Measurements from ENCODE around the gene TRRAP. TPM values are rescaled to one million over a fixed set of nuclear protein-coding genes. Genes with fewer than 3 reads are reported as not detected.

TRRAP gene
- total and polyA plus RNA-seq, 2 of the 4 experiments (the other 2 are of a cell fraction), result 12.5 to 18.1 TPM

GRCh38 chr7:99019523-99020412 is 141.4 kb downstream of the TRRAP start:
- H3K36me3 ChIP-seq (ENCODE audit: control insufficient read depth, insufficient read depth, low read length), result peaks cover 11% of the 10 kb centered on the region
- H3K9me3 ChIP-seq (ENCODE audit: control insufficient read depth, insufficient read depth, low read length), result no peaks in the 10 kb centered on the region
- 96% methylated on average over 5 of the region's 12 CpGs; no CpG with 5 or more reads in 1 of the 2 experiments for WGBS, 2 experiments (ENCODE audit: extremely low coverage in 2 of 2, insufficient read length in 1 of 2)
- no peak overlapping the region for H3K27ac ChIP-seq (ENCODE audit: insufficient read depth, low read length)
- intact Hi-C loops (cut with micrococcal nuclease), result no loop called here
- 0 out of 2 replicates have a peak, but pooled peaks cover 2% of the 10 kb centered on the region for H3K9me1 ChIP-seq (ENCODE audit: insufficient read depth, low read length)
- no peaks in the 10 kb centered on the region; the same call in 1 of the 2 replicates for H4K20me1 ChIP-seq (ENCODE audit: insufficient read depth, low read length)
- no peak overlapping the region for H2BK20ac ChIP-seq (ENCODE audit: low read depth, low read length)
- peaks cover 4 to 24% of the 10 kb centered on the region in 2 experiments; a peak in 2 of 4 replicates for H3K79me1 ChIP-seq (ENCODE audit: low read depth in 1 of 2, low read length in 2 of 2)
- H3K27me3 ChIP-seq (ENCODE audit: control insufficient read depth, insufficient read depth, low read length), result no peaks in the 10 kb centered on the region
- H3K4me2 ChIP-seq (ENCODE audit: low read depth, low read length), result no peak overlapping the region
- BruUV-seq (replicated peaks), result no TSS peak
- dilution Hi-C loops (cut with HindIII; ENCODE audit: low sequenced_read_pairs, unreplicated experiment), result no loop called here
- no peak overlapping the region for H4K5ac ChIP-seq (ENCODE audit: low read depth, low read length)
- no peak overlapping the region for H2AK9ac ChIP-seq (replicated peaks; ENCODE audit: low read depth, low read length, poor library complexity)
- H3K4ac ChIP-seq (ENCODE audit: low read depth, low read length), result no peak overlapping the region
- no peak for DNase-seq
- no peak overlapping the region for H3K4me3 ChIP-seq (ENCODE audit: insufficient read depth, low read depth, low read length)
- POLR2A ChIA-PET (ENCODE audit: unreplicated experiment), result no interaction called here
- H2BK5ac ChIP-seq (ENCODE audit: low read depth, low read length, poor library complexity, severe bottlenecking), result no peak overlapping the region
- H2AFZ ChIP-seq (replicated peaks; ENCODE audit: low read length, poor library complexity), result no peak overlapping the region
- H3K14ac ChIP-seq (replicated peaks; ENCODE audit: low read depth, low read length), result no peak overlapping the region
- no peak overlapping the region for H2BK120ac ChIP-seq (ENCODE audit: low read depth, low read length)
- TF ChIP-seq MAFK (IDR thresholded peaks at IDR 0.05; ENCODE audit: low read depth, low read length) (no peak), NFE2L2 (IDR thresholded peaks at IDR 0.05; ENCODE audit: low read depth, low read length) (no peak), BHLHE40 (IDR thresholded peaks at IDR 0.05; ENCODE audit: low read depth, low read length) (no peak), RFX5 (IDR thresholded peaks at IDR 0.05; ENCODE audit: low read depth, low read length) (no peak), ELK1 (IDR thresholded peaks at IDR 0.05; ENCODE audit: borderline replicate concordance, low read depth, low read length) (no peak), CHD1 (IDR thresholded peaks at IDR 0.05; ENCODE audit: low read depth, low read length) (no peak), FOS (IDR thresholded peaks at IDR 0.05; ENCODE audit: low read depth, low read length) (no peak), POLR2A (IDR thresholded peaks at IDR 0.05; ENCODE audit: low read depth, low read length) (no peak), RAD21 (IDR thresholded peaks at IDR 0.05; ENCODE audit: low read length) (no peak), CEBPB (IDR thresholded peaks at IDR 0.05; ENCODE audit: low read depth, low read length) (no peak), USF2 (IDR thresholded peaks at IDR 0.05; ENCODE audit: low read depth, low read length) (no peak), MAZ (IDR thresholded peaks at IDR 0.05; ENCODE audit: borderline replicate concordance, low read depth, low read length) (no peak), RCOR1 (IDR thresholded peaks at IDR 0.05; ENCODE audit: insufficient replicate concordance, low read length) (no peak), MXI1 (IDR thresholded peaks at IDR 0.05; ENCODE audit: borderline replicate concordance, low read depth, low read length) (no peak), CTCF (conservative IDR thresholded peaks at IDR 0.05; ENCODE audit: low read depth, low read length) (no peak)
- CTCF ChIA-PET, result no interaction called here
- in situ Hi-C loops (cut with MboI; ENCODE audit: low sequenced_read_pairs), result no loop called here
- H4K8ac ChIP-seq (ENCODE audit: low read depth in 2 of 2, low read length in 2 of 2), result no peak overlapping the region
- no peak for ATAC-seq (ENCODE audit: low read depth)
- no peaks in the 10 kb centered on the region for H3K4me1 ChIP-seq (ENCODE audit: control insufficient read depth, insufficient read depth, low read length)
- no peak overlapping the region for H2BK15ac ChIP-seq (ENCODE audit: low read depth, low read length)
- no peak overlapping the region for H3K23ac ChIP-seq (ENCODE audit: low read depth, low read length)
- no peak overlapping the region for H3K9ac ChIP-seq (ENCODE audit: low read depth, low read length)
- no peak overlapping the region for H3K56ac ChIP-seq (ENCODE audit: extremely low read depth, insufficient read depth, low read length)
- H3K18ac ChIP-seq (ENCODE audit: low read depth, low read length), result no peak overlapping the region
- no peak overlapping the region for H2AK5ac ChIP-seq (ENCODE audit: low read depth, low read length)
- no peak overlapping the region for H4K91ac ChIP-seq (ENCODE audit: insufficient read depth, low read depth, low read length)
